NCI-H226 (cell line): ENCODE data around the gene PROX1.

Experiments used
- DNase-seq: peaks from one replicate; pipeline ENCODE4 v3.0.0-alpha.2; 2015

The PROX1 gene

GRCh38 chr1:214027498-214027897, 39.7 kb downstream of the PROX1 start:
- DNase-seq: no peak

GRCh38 chr1:214028095-214028494, 40.3 kb downstream of the PROX1 start:
- no peak for DNase-seq

- DNase-seq: no peak
These were observed 41.1 kb downstream of the PROX1 start for GRCh38 chr1:214028649-214029406.

- no peak for DNase-seq
These were observed 42.0 kb downstream of the PROX1 start for GRCh38 chr1:214029796-214030195.

- no peak for DNase-seq
These were observed 43.5 kb downstream of the PROX1 start for GRCh38 chr1:214031267-214031650.

GRCh38 chr1:214037468-214037867, 49.7 kb downstream of the PROX1 start:
- no peak for DNase-seq

- no peak for DNase-seq
These were observed 51.7 kb downstream of the PROX1 start for GRCh38 chr1:214039394-214040018.

GRCh38 chr1:214043167-214043566, 55.4 kb downstream of the PROX1 start:
- DNase-seq: no peak

- DNase-seq: no peak
These were observed 56.9 kb downstream of the PROX1 start for GRCh38 chr1:214044438-214045214.

- DNase-seq: no peak
These were observed 63.0 kb downstream of the PROX1 start for GRCh38 chr1:214050513-214051401.

GRCh38 chr1:214051786-214052185, 64.0 kb downstream of the PROX1 start:
- no peak for DNase-seq

GRCh38 chr1:214058076-214058475, 70.3 kb downstream of the PROX1 start:
- no peak for DNase-seq

GRCh38 chr1:214066190-214066589, 78.4 kb downstream of the PROX1 start:
- no peak for DNase-seq

- DNase-seq: no peak
These were observed 79.2 kb downstream of the PROX1 start for GRCh38 chr1:214066936-214067335.

GRCh38 chr1:214067397-214067796, 79.6 kb downstream of the PROX1 start:
- no peak for DNase-seq

- no peak for DNase-seq
These were observed 80.3 kb downstream of the PROX1 start for GRCh38 chr1:214067853-214068703.

- no peak for DNase-seq
These were observed 81.2 kb downstream of the PROX1 start for GRCh38 chr1:214068979-214069378.

GRCh38 chr1:214071469-214071868, 83.7 kb downstream of the PROX1 start:
- no peak for DNase-seq

GRCh38 chr1:214072426-214073157, 84.8 kb downstream of the PROX1 start:
- DNase-seq: no peak

- DNase-seq: no peak
These were observed 86.7 kb downstream of the PROX1 start for GRCh38 chr1:214074477-214074876.
